Mesenchymal stem cell (in vitro differentiated cells and primary cell): ENCODE measurements around the gene JAKMIP1.

Experiments
- DNase-seq: peaks from one replicate; pipeline ENCODE4 v3.0.0-alpha.2; 2013
- H2AFZ ChIP-seq: one replicate; pipeline ENCODE4 v1.6.1; 2013; ENCODE audit warnings: low read depth, mild to moderate bottlenecking, control low read depth, inconsistent platforms, low read length, moderate library complexity
- H2AK5ac ChIP-seq: 2 replicates; pipeline ENCODE4 v1.6.1; 2013; ENCODE audit warnings: low read length, moderate library complexity, mild to moderate bottlenecking, inconsistent platforms; ENCODE audit not compliant: severe bottlenecking
- H2BK120ac ChIP-seq: one replicate; pipeline ENCODE4 v1.6.1; 2013; ENCODE audit warnings: low read depth, mild to moderate bottlenecking, inconsistent platforms, low read length, moderate library complexity
- H2BK12ac ChIP-seq, 2 experiments: one replicate each; pipeline ENCODE4 v1.6.1; 2013; ENCODE audit warnings: inconsistent platforms in 2 of 2, low read length in 2 of 2, mild to moderate bottlenecking in 2 of 2, moderate library complexity in 2 of 2, control low read depth in 1 of 2
- H2BK15ac ChIP-seq: one replicate; pipeline ENCODE4 v1.6.1; 2013; ENCODE audit warnings: mild to moderate bottlenecking, low read depth, inconsistent platforms; ENCODE audit not compliant: poor library complexity, severe bottlenecking
- H2BK5ac ChIP-seq: 2 replicates; pipeline ENCODE4 v1.6.1; 2013; ENCODE audit warnings: low read depth, mild to moderate bottlenecking, low read length, control low read depth, inconsistent platforms; ENCODE audit not compliant: poor library complexity, severe bottlenecking
- H3K14ac ChIP-seq, 2 experiments: one replicate each; pipeline ENCODE4 v1.6.1; 2013; ENCODE audit warnings: inconsistent platforms in 2 of 2, low read length in 2 of 2, control low read depth in 1 of 2, mild to moderate bottlenecking in 1 of 2, moderate library complexity in 1 of 2
- H3K18ac ChIP-seq, 2 experiments: one replicate each; pipeline ENCODE4 v1.6.1; 2013; ENCODE audit warnings: inconsistent platforms in 2 of 2, low read length in 2 of 2, control low read depth in 1 of 2, low read depth in 1 of 2, mild to moderate bottlenecking in 1 of 2
- H3K23ac ChIP-seq, 2 experiments: one replicate each; pipeline ENCODE4 v1.6.1; 2013; ENCODE audit warnings: inconsistent platforms in 2 of 2, low read length in 2 of 2, mild to moderate bottlenecking in 2 of 2, moderate library complexity in 2 of 2, control low read depth in 1 of 2
- H3K27ac ChIP-seq: 2 replicates; pipeline ENCODE4 v1.5.1; 2013; ENCODE audit warnings: mild to moderate bottlenecking, moderate library complexity, low read length, control low read depth, inconsistent platforms; ENCODE audit not compliant: poor library complexity, severe bottlenecking
- H3K27me3 ChIP-seq, 2 experiments: 2 replicates each; pipeline versions ENCODE4 v1.6.1 to v1.7.0; 2013; ENCODE audit warnings: low read length in 2 of 2, mild to moderate bottlenecking in 2 of 2, moderate library complexity in 2 of 2, control low read depth in 1 of 2, inconsistent platforms in 1 of 2; ENCODE audit not compliant: control insufficient read depth in 1 of 2, insufficient read depth in 1 of 2
- H3K36me3 ChIP-seq, 2 experiments: 2 replicates each; pipeline versions ENCODE4 v1.6.1 to v1.7.0; 2013; ENCODE audit warnings: low read length in 2 of 2, control low read depth in 1 of 2, inconsistent platforms in 1 of 2, low read depth in 1 of 2, mild to moderate bottlenecking in 1 of 2; ENCODE audit not compliant: insufficient read depth in 2 of 2, control insufficient read depth in 1 of 2
- H3K4ac ChIP-seq, 2 experiments: one replicate each; pipeline ENCODE4 v1.6.1; 2013; ENCODE audit warnings: inconsistent platforms in 2 of 2, low read length in 2 of 2, mild to moderate bottlenecking in 2 of 2, moderate library complexity in 2 of 2, control low read depth in 1 of 2, low read depth in 1 of 2
- H3K4me1 ChIP-seq: 2 replicates; pipeline ENCODE4 v1.6.1; 2013; ENCODE audit warnings: low read depth, low read length, control low read depth; ENCODE audit not compliant: control insufficient read depth, insufficient read depth
- H3K4me2 ChIP-seq: 2 replicates; pipeline ENCODE4 v1.6.1; 2013; ENCODE audit warnings: low read length, mild to moderate bottlenecking, inconsistent platforms; ENCODE audit not compliant: poor library complexity, severe bottlenecking
- H3K4me3 ChIP-seq, 2 experiments: 2 replicates each; pipeline versions ENCODE4 v1.5.1 to v1.7.0; 2013; ENCODE audit warnings: low read length in 2 of 2, mild to moderate bottlenecking in 2 of 2, control low read depth in 1 of 2, low read depth in 1 of 2; ENCODE audit not compliant: insufficient read depth in 1 of 2
- H3K79me1 ChIP-seq: replicated peaks from 2 replicates; pipeline ENCODE4 v1.6.1; 2013; ENCODE audit warnings: mild to moderate bottlenecking, control low read depth, low read length, inconsistent platforms; ENCODE audit not compliant: poor library complexity, severe bottlenecking
- H3K9ac ChIP-seq: 2 replicates; pipeline ENCODE4 v1.7.0; 2013; ENCODE audit warnings: mild to moderate bottlenecking, low read length, moderate library complexity
- H3K9me3 ChIP-seq: 2 replicates; pipeline ENCODE4 v1.7.0; 2013; ENCODE audit warnings: mild to moderate bottlenecking, low read length; ENCODE audit not compliant: control insufficient read depth
- H4K8ac ChIP-seq: one replicate; pipeline ENCODE4 v1.6.1; 2013; ENCODE audit warnings: inconsistent platforms, mild to moderate bottlenecking, low read length, moderate library complexity
- H4K91ac ChIP-seq: one replicate; pipeline ENCODE4 v1.6.1; 2013; ENCODE audit warnings: mild to moderate bottlenecking, low read length, inconsistent platforms
- WGBS: methylation state at CpG from one replicate; pipeline ENCODE4 v1.1.7; 2013; ENCODE audit warnings: mixed read lengths; 5-methylcytosine and 5-hydroxymethylcytosine counted together

The JAKMIP1 gene

DNA sequence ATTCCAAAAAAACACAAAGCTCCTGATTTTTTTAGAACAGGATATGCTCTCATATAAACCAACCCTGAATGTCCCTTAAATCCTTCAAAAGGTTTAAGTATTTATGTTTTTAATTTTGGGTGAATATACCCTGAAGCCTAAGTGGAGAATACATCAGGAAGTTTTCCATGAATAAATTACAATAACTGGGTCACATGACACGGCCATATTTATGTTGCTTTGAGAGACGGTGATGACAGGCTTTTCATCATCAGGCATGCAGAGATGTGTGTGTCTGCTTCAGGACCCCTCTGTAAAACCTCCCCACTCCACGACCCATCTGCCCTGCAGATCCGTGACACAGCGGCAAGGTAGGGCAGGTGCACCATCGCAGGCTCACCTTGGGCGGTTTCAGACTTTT, 121.8 kb downstream of the JAKMIP1 start:
- Histone ChIP-seq H4K8ac (no peak overlapping the region), H3K23ac (no peak overlapping the region), H3K4me3 (no peak overlapping the region), H3K79me1 (no peaks in the 10 kb centered on the region), H2BK12ac (no peak overlapping the region), H2AK5ac (no peak overlapping the region), H3K9me3 (no peaks in the 10 kb centered on the region), H2BK120ac (no peak overlapping the region), H2BK15ac (no peak overlapping the region), H3K36me3 (no peaks in the 10 kb centered on the region), H3K18ac (no peak overlapping the region), H3K4me1 (no peaks in the 10 kb centered on the region), H2BK5ac (no peak overlapping the region), H3K9ac (no peak overlapping the region), H3K14ac (no peak overlapping the region), H3K4ac (no peak overlapping the region), H4K91ac (no peak overlapping the region), H3K27ac (no peak overlapping the region), H3K27me3 (peaks cover 0 to 14% of the 10 kb centered on the region in 2 experiments), H3K4me2 (no peak overlapping the region), H2AFZ (no peak overlapping the region)
- WGBS: 89% methylated on average over 7 of the region's 7 CpGs
- no peak for DNase-seq

DNA sequence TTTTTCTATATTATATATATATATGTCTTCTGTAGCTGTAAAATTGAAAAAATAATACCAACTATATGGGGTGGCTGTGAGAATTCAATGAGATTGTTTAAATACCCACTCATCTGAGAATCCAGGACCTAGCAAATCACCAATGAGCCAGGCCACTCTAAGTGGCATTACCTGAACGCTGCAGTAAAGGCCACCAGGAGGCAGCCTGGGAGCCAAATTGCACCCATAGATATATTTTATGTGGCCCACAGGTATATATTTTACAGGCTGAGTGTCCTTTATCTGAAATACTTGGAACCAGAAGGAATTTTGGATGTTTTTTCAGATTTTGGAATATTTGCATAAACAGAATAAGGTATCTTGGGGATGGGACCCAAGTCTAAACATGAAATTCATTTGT, 124.0 kb downstream of the JAKMIP1 start:
- peaks cover 0 to 18% of the 10 kb centered on the region in 2 experiments for H3K27me3 ChIP-seq
- H3K27ac ChIP-seq: no peak overlapping the region
- no peak overlapping the region for H3K18ac ChIP-seq
- H4K91ac ChIP-seq: no peak overlapping the region
- H2AK5ac ChIP-seq: no peak overlapping the region
- no peak overlapping the region for H3K4me2 ChIP-seq
- H2AFZ ChIP-seq: no peak overlapping the region
- H2BK5ac ChIP-seq: no peak overlapping the region
- DNase-seq: no peak
- H2BK15ac ChIP-seq: no peak overlapping the region
- WGBS: 17% methylated on average over 1 of the region's 1 CpG
- no peak overlapping the region for H3K4me3 ChIP-seq
- H3K79me1 ChIP-seq: no peaks in the 10 kb centered on the region
- H3K4me1 ChIP-seq: no peaks in the 10 kb centered on the region
- H4K8ac ChIP-seq: no peak overlapping the region
- no peaks in the 10 kb centered on the region for H3K36me3 ChIP-seq
- H3K4ac ChIP-seq: no peak overlapping the region
- H3K9ac ChIP-seq: no peak overlapping the region
- H2BK120ac ChIP-seq: no peak overlapping the region
- H3K23ac ChIP-seq: no peak overlapping the region
- H2BK12ac ChIP-seq: no peak overlapping the region
- no peak overlapping the region for H3K14ac ChIP-seq
- H3K9me3 ChIP-seq: no peaks in the 10 kb centered on the region

DNA sequence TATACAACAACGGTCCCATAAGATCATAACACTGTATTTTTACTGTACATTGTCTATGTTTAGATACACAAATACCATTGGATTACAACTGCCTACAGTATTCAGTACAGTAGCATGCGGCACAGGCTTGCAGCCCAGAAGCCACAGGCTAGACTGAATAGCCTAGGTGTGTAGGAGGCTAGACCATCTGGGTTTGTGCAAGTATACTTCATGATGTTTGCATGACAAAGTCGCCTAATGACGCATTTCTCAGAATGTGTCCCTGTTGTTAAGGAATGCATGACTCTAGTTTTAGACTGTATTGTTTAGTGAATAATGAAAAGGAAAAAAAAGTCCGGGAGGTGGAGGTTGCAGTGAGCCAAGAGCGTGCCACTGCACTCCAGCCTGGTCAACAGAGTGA, 125.6 kb downstream of the JAKMIP1 start:
- H2AFZ ChIP-seq: no peak overlapping the region
- no peak overlapping the region for H3K27ac ChIP-seq
- H3K23ac ChIP-seq: no peak overlapping the region
- no peak overlapping the region for H3K4me2 ChIP-seq
- H2BK15ac ChIP-seq: no peak overlapping the region
- no peaks in the 10 kb centered on the region for H3K79me1 ChIP-seq
- DNase-seq: no peak
- H4K8ac ChIP-seq: no peak overlapping the region
- no peaks in the 10 kb centered on the region for H3K9me3 ChIP-seq
- no peak overlapping the region for H2BK120ac ChIP-seq
- no peaks in the 10 kb centered on the region for H3K36me3 ChIP-seq
- no peak overlapping the region for H3K4ac ChIP-seq
- no peak overlapping the region for H2BK12ac ChIP-seq
- no peak overlapping the region for H3K14ac ChIP-seq
- no peak overlapping the region for H3K9ac ChIP-seq
- peaks cover 0 to 15% of the 10 kb centered on the region in 2 experiments for H3K27me3 ChIP-seq
- H2BK5ac ChIP-seq: no peak overlapping the region
- WGBS: 92% methylated on average over 5 of the region's 6 CpGs
- no peaks in the 10 kb centered on the region for H3K4me1 ChIP-seq
- H3K4me3 ChIP-seq: no peak overlapping the region
- no peak overlapping the region for H4K91ac ChIP-seq
- no peak overlapping the region for H2AK5ac ChIP-seq
- no peak overlapping the region for H3K18ac ChIP-seq

DNA sequence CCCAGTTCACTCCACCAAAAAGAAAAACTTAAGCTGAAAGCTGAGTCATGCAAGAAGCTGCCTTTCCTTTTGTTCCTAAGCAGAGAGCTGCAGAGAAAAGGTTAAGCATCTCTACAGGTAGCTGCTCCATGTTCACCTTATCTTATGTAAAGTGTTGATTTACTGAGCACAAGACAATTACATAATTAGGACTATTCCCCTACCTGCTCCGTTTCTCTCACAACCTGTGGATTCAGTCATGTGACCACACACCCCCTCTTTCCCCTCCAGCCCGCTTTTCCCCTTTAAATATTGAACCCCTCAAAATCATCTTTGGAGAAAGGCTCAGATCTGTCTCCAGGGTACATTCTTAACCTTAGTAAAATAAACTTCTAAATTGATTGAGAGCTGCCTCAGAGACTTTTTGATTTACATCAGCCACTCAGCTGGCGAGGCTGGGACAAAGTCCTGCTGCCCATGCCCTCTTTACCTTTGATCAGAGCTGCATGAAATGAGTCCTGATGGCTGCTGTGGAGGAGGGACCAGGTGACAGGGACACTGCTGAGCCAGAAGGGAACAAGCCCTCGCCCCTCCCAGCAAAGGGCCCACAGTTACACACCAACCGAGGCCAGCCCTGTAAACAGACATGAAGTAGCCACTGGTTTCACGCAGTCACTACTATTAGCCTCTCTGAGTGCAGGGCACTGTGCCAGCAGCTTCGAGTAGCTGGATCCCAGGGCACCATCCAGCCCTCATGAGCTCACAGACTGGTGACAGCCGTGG, 128.2 kb downstream of the JAKMIP1 start:
- H3K23ac ChIP-seq: no peak overlapping the region
- no peak overlapping the region for H3K4ac ChIP-seq
- no peak overlapping the region for H2AFZ ChIP-seq
- no peaks in the 10 kb centered on the region for H3K79me1 ChIP-seq
- H4K91ac ChIP-seq: no peak overlapping the region
- no peaks in the 10 kb centered on the region for H3K9me3 ChIP-seq
- H2BK120ac ChIP-seq: no peak overlapping the region
- 58% methylated on average over 8 of the region's 8 CpGs for WGBS
- no peak overlapping the region for H2AK5ac ChIP-seq
- no peaks in the 10 kb centered on the region for H3K36me3 ChIP-seq
- no peak overlapping the region for H4K8ac ChIP-seq
- no peak overlapping the region for H3K18ac ChIP-seq
- H3K4me3 ChIP-seq: no peak overlapping the region
- H3K27ac ChIP-seq: no peak overlapping the region
- H3K9ac ChIP-seq: no peak overlapping the region
- no peak overlapping the region for H2BK15ac ChIP-seq
- no peak overlapping the region for H3K4me2 ChIP-seq
- peaks cover 0 to 13% of the 10 kb centered on the region in 2 experiments for H3K27me3 ChIP-seq
- DNase-seq: no peak
- H3K4me1 ChIP-seq: no peaks in the 10 kb centered on the region
- no peak overlapping the region for H2BK5ac ChIP-seq
- no peak overlapping the region for H2BK12ac ChIP-seq
- H3K14ac ChIP-seq: no peak overlapping the region
